ENCODE measurements around the gene IGF1R. TPM values are rescaled to one million over a fixed set of nuclear protein-coding genes. Genes with fewer than 3 reads are reported as not detected.
A peak's percentile ranks its signal among the peaks of the same experiment; 100 is the strongest.

The IGF1R gene
- total and polyA plus RNA-seq, 2 of the 13 experiments (the other 11 are each of a cell fraction or from before 2014, with no cell fraction given): 15.9 to 18.4 TPM

- TF ChIP-seq, protein P1, sequence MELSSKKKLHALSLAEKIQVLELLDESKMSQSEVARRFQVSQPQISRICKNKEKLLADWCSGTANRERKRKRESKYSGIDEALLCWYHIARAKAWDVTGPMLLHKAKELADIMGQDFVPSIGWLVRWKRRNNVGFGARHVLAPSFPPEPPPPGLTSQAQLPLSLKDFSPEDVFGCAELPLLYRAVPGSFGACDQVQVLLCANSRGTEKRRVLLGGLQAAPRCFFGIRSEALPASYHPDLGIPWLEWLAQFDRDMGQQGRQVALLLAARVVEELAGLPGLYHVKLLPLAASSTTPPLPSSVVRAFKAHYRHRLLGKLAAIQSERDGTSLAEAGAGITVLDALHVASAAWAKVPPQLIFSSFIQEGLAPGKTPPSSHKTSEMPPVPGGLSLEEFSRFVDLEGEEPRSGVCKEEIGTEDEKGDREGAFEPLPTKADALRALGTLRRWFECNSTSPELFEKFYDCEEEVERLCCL (CRISPR knock-in tag; IDR thresholded peaks at IDR 0.05; ENCODE audit: borderline replicate concordance): no peak
- TF ChIP-seq HHEX (CRISPR knock-in tag; IDR thresholded peaks at IDR 0.05): no peak
- TF ChIP-seq ARID2 (CRISPR knock-in tag; IDR thresholded peaks at IDR 0.05; ENCODE audit: borderline replicate concordance): no peak
- no peak for TF ChIP-seq HCFC1 (IDR thresholded peaks at IDR 0.05; ENCODE audit: low read depth, low read length)
- peak; percentile 82 for TF ChIP-seq GATAD2A (CRISPR knock-in tag; IDR thresholded peaks at IDR 0.05)
- TF ChIP-seq TBX3 (IDR thresholded peaks at IDR 0.05; ENCODE audit: borderline replicate concordance): no peak
- no peak for TF ChIP-seq GABPA (IDR thresholded peaks at IDR 0.05; ENCODE audit: low read depth, low read length)
- TF ChIP-seq GABPA (CRISPR knock-in tag; IDR thresholded peaks at IDR 0.05; ENCODE audit: low read depth): no peak
- no peak for TF ChIP-seq NONO (IDR thresholded peaks at IDR 0.05)
- no peak for TF ChIP-seq NONO (CRISPR knock-in tag; conservative IDR thresholded peaks at IDR 0.05)
- peak; percentile 80 for TF ChIP-seq TBX2 (CRISPR knock-in tag; IDR thresholded peaks at IDR 0.05; ENCODE audit: borderline replicate concordance)
- TF ChIP-seq, protein P2, sequence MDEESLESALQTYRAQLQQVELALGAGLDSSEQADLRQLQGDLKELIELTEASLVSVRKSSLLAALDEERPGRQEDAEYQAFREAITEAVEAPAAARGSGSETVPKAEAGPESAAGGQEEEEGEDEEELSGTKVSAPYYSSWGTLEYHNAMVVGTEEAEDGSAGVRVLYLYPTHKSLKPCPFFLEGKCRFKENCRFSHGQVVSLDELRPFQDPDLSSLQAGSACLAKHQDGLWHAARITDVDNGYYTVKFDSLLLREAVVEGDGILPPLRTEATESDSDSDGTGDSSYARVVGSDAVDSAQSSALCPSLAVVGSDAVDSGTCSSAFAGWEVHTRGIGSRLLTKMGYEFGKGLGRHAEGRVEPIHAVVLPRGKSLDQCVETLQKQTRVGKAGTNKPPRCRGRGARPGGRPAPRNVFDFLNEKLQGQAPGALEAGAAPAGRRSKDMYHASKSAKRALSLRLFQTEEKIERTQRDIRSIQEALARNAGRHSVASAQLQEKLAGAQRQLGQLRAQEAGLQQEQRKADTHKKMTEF (CRISPR knock-in tag; IDR thresholded peaks at IDR 0.05): peak; percentile 63; the same call in 1 of the 2 replicates
- peak; percentile 58; the same call in 1 of the 2 replicates for TF ChIP-seq RXRB (CRISPR knock-in tag; IDR thresholded peaks at IDR 0.05; ENCODE audit: borderline replicate concordance)
- no peak for TF ChIP-seq BCL6 (CRISPR knock-in tag; IDR thresholded peaks at IDR 0.05)
- TF ChIP-seq ZNF790 (CRISPR knock-in tag; IDR thresholded peaks at IDR 0.05; ENCODE audit: borderline replicate concordance): no peak
- TF ChIP-seq, protein P3, sequence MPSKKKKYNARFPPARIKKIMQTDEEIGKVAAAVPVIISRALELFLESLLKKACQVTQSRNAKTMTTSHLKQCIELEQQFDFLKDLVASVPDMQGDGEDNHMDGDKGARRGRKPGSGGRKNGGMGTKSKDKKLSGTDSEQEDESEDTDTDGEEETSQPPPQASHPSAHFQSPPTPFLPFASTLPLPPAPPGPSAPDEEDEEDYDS (CRISPR knock-in tag; IDR thresholded peaks at IDR 0.05): no peak
- no peak for TF ChIP-seq ZMYM4 (CRISPR knock-in tag; IDR thresholded peaks at IDR 0.05)
- TF ChIP-seq POLR2G (IDR thresholded peaks at IDR 0.05; ENCODE audit: low read depth, low read length): no peak
- no peak; the same call in 1 of the 2 replicates for TF ChIP-seq STAG1 (CRISPR knock-in tag; IDR thresholded peaks at IDR 0.05)
- no peak for TF ChIP-seq ZNF138 (CRISPR knock-in tag; IDR thresholded peaks at IDR 0.05; ENCODE audit: low read depth)
- TF ChIP-seq CENPX (CRISPR knock-in tag; IDR thresholded peaks at IDR 0.05): no peak
- TF ChIP-seq, protein P4, sequence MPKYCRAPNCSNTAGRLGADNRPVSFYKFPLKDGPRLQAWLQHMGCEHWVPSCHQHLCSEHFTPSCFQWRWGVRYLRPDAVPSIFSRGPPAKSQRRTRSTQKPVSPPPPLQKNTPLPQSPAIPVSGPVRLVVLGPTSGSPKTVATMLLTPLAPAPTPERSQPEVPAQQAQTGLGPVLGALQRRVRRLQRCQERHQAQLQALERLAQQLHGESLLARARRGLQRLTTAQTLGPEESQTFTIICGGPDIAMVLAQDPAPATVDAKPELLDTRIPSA (CRISPR knock-in tag; IDR thresholded peaks at IDR 0.05; ENCODE audit: borderline replicate concordance): no peak
- TF ChIP-seq ZBTB10 (CRISPR knock-in tag; IDR thresholded peaks at IDR 0.05; ENCODE audit: borderline replicate concordance): no peak
- no peak for TF ChIP-seq RNF2 (conservative IDR thresholded peaks at IDR 0.05; ENCODE audit: low read depth)
- no peak for TF ChIP-seq ZBTB7A (CRISPR knock-in tag; IDR thresholded peaks at IDR 0.05)
These were observed 79.0 kb downstream of the IGF1R start (continued) for GRCh38 chr15:98727115-98728040.
